GM21576 (cell line): Measurements from ENCODE around the gene DUSP2.

Source experiments
- ATAC-seq: cut with Tn5 transposase; IDR thresholded peaks from one replicate; pipeline ENCODE4 v1.9.1; 2021; ENCODE audit warnings: mild to moderate bottlenecking, moderate library complexity; ENCODE audit not compliant: unreplicated experiment

Gene DUSP2

GRCh38 chr2:96135171-96135570, 10.1 kb downstream of the DUSP2 start:
- ATAC-seq = no peak

GRCh38 chr2:96134421-96134820, 10.8 kb downstream of the DUSP2 start:
- ATAC-seq = no peak

- ATAC-seq = no peak
Observed at GRCh38 chr2:96131813-96132745, 13.2 kb downstream of the DUSP2 start.

- no peak for ATAC-seq
Observed at GRCh38 chr2:96131152-96131812, 14.0 kb downstream of the DUSP2 start.

- no peak for ATAC-seq
Observed at GRCh38 chr2:96130483-96130882, 14.8 kb downstream of the DUSP2 start.

- no peak for ATAC-seq
Observed at GRCh38 chr2:96129528-96130120, 15.6 kb downstream of the DUSP2 start.

GRCh38 chr2:96128456-96128855, 16.8 kb downstream of the DUSP2 start:
- no peak for ATAC-seq

GRCh38 chr2:96124406-96125265, 20.6 kb downstream of the DUSP2 start:
- ATAC-seq = no peak

- no peak for ATAC-seq
Observed at GRCh38 chr2:96123936-96124335, 21.3 kb downstream of the DUSP2 start.

GRCh38 chr2:96123290-96123689, 21.9 kb downstream of the DUSP2 start:
- no peak for ATAC-seq

- ATAC-seq = no peak
Observed at GRCh38 chr2:96122391-96122790, 22.8 kb downstream of the DUSP2 start.

- ATAC-seq = no peak
Observed at GRCh38 chr2:96121414-96121813, 23.8 kb downstream of the DUSP2 start.

GRCh38 chr2:96120991-96121390, 24.2 kb downstream of the DUSP2 start:
- ATAC-seq = no peak

GRCh38 chr2:96120091-96120720, 25.0 kb downstream of the DUSP2 start:
- ATAC-seq = no peak

- ATAC-seq = no peak
Observed at GRCh38 chr2:96119389-96119751, 25.9 kb downstream of the DUSP2 start.

- no peak for ATAC-seq
Observed at GRCh38 chr2:96118698-96119388, 26.4 kb downstream of the DUSP2 start.

GRCh38 chr2:96117701-96118588, 27.3 kb downstream of the DUSP2 start:
- no peak for ATAC-seq

GRCh38 chr2:96116879-96117533, 28.2 kb downstream of the DUSP2 start:
- ATAC-seq = peak; percentile 64
